Activated CD8-positive, alpha-beta memory T cell treated with anti-CD3 and anti-CD28 coated beads, Interleukin-2, amount 50 U/mL, for 1 hour (primary cell): ENCODE data around the gene SLC16A9.
"Not testable (repeated sequence)": the region's sequence is repeated elsewhere in the genome, so short reads cannot be mapped to it uniquely, and the experiment has no call there.

Experiments used
- DNase-seq: peaks from one replicate; pipeline ENCODE4 v3.0.0-alpha.2; 2020; ENCODE audit errors: extremely low read depth

Gene SLC16A9

GRCh38 chr10:59674215-59674836 is 35.3 kb downstream of the SLC16A9 start:
- no peak for DNase-seq

GRCh38 chr10:59672150-59672875 is 37.3 kb downstream of the SLC16A9 start:
- DNase-seq: no peak

DNA sequence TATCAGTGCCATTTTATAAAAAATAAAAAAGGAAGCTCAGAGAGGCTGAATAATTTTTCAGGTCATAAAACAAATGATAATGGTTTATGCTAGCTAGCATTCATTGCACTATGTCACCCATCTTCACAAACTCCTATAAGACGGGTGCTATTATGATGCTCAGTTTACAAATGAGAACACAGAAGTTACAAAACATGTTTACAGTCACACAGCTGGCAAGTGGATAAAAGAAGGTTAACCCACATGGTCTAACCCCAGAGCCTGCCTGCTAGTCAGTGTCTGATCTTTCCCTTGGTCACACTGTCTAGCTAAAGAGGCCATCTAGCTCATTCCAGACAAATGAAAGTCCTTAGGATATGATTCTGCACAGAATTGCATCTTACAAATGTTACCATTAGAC is 39.4 kb downstream of the SLC16A9 start:
- no peak for DNase-seq

DNA sequence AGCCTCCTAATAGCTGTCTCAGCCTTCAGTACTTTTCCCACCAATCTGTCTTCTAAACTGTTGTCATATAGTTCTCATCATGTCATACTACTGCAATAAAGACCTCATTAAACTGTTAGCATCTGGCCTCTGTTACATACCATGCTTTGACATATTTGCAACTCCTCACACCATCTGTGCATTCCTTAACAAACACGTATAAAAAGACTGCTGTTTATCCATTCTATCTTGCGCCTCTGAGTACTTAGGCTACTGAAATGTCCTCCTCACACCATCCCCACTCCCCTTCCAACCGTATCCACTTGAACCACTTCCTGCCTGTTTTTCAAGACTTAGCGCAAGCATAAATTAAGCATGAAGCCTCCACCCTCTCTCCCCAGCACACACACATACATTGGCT is 41.6 kb downstream of the SLC16A9 start:
- no peak for DNase-seq

GRCh38 chr10:59666310-59666709 is 43.3 kb downstream of the SLC16A9 start:
- no peak for DNase-seq

- not testable (repeated sequence) for DNase-seq
Measured at GRCh38 chr10:59663213-59663612, 46.4 kb downstream of the SLC16A9 start.

DNA sequence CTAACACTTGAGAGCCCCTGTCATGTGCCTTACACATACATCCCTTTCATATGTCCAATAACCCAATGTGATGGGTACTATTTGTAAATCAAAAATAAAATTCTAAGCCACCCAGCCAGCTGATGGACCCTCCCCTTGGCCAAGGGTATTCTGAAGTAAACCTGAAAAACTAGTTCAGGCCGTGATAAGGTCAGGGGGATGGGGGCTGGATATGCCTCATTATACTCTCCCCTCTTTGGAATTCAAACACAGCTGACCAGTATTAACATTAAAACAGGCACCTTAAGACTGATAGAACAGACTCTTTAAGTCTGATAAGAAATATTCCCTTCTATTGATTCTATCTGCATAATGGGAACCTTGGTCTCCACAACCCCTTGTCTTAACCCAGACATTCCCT is 51.9 kb downstream of the SLC16A9 start:
- no peak for DNase-seq

- no peak for DNase-seq
Measured at GRCh38 chr10:59655309-59655708, 54.3 kb downstream of the SLC16A9 start.

DNA sequence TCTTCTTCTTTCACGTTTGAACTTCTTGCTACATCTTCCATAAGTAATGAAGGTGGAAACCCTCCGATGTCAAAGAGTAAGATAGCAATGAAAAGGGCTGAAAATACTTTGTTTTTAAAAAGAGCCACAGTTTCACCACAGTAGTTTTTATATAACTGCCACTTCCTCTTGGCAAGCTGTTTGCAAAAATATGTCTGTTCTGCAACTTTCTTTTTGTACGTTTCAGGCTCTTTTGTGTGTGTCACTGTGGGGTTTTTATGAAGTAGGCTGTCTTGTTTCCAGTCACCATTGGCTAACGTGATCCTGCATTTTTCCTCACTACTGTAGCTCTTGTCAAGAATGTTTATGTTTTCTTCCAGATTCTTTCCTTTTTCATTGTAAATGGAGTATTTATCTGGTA is 55.6 kb downstream of the SLC16A9 start:
- DNase-seq: no peak

DNA sequence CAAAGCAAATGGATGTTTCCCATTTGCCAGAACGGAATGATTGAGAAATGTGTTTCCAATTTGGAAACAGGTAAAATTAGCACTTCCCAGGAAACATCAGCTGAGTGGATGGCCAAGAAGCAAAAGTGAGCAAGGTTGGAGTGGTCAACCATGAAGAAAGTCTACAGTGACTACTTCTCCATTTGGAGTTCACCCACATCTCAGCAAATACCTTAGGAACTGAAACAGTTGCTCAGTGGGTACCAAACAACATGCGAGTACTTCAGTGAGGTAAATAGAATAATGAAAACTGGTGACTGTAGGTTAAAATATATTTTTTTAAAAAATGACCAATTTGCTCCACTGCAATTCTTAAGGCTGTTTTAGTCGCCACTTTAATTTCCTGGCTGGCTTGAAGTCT is 57.7 kb downstream of the SLC16A9 start:
- DNase-seq: no peak

GRCh38 chr10:59649606-59650346 is 59.9 kb downstream of the SLC16A9 start:
- DNase-seq: no peak

DNA sequence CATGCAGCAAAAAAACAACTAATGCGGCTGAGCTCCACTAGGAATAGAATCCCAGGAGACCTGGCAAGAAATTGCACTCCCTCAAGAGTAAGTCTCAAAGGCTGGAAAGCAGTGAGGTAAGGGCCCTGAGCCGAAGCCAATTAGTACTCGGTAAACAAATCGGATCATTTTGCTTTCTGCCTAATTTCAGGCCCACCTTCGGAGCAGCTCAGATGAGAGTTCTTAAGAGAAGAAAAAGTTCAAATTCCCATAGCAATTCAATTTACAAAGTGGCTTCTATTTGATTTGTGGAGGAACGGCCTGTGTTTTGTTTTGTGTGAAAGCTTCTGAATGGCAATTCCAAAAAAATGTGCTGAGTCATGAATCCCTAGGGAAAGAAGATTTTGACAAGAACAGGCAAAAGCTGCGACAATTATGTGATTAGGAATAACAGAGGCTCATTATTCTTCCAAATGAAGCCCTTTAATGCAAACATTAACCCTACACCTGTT is 60.9 kb downstream of the SLC16A9 start:
- DNase-seq: no peak

DNA sequence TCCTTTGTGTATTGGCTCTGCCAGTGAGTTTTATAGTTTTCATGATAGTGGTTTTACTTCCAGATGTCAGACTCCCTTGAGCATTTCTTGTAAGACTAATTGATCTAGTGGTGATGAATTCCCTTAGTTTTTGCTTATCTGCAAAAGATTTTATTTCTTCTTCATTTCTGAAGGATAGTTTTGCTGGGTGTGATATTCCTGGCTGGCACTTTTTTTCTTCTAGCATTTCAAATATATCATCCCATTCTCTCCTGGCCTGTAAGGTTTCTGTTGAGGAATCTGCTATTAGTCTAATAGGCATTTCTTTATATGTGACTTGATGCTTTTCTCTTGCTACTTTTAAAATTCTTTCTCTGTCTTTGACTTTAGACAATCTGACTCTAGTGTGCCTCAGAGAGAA is 64.8 kb downstream of the SLC16A9 start:
- no peak for DNase-seq

DNA sequence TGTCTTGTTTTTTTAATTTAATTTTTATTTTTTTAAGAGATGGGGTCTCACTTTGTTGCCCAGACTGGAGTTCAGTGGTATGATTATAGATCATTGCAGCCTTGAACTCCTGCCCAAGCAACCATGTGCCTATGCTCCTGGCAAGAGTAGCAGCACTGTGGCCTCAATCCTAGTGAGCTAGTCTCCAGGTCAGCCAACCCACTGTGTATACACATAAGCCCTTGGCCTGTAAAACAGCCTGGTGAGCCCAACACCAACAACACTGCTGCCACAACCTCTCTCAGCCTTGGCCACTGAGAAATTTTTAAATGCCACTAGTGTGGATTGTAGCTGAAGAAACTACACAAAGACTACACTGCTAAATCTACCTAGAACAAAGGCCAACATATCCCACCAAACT is 68.0 kb downstream of the SLC16A9 start:
- DNase-seq: not testable (repeated sequence)

GRCh38 chr10:59635502-59636290 is 74.0 kb downstream of the SLC16A9 start:
- no peak for DNase-seq

- no peak for DNase-seq
Measured at GRCh38 chr10:59634102-59634501, 75.5 kb downstream of the SLC16A9 start.

DNA sequence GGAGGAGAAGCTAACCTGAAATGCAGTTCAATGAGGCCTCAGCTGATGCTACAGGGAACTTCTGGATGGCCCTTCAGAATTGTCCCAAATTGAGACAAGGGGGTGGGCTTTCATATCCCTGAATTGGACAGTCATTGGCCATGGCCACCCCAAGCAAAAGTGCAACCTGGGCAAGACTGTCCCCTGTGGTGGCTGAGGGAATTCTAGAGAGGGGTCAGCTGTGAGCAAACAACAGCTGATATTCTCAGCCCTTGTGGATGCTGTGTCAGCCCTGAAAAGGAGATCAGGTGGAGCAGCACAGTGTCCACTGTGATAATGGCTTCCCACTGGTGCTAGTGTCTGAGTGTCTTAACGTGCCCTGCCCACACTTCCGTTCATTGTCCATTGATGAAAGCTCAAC is 76.6 kb downstream of the SLC16A9 start:
- DNase-seq: no peak

DNA sequence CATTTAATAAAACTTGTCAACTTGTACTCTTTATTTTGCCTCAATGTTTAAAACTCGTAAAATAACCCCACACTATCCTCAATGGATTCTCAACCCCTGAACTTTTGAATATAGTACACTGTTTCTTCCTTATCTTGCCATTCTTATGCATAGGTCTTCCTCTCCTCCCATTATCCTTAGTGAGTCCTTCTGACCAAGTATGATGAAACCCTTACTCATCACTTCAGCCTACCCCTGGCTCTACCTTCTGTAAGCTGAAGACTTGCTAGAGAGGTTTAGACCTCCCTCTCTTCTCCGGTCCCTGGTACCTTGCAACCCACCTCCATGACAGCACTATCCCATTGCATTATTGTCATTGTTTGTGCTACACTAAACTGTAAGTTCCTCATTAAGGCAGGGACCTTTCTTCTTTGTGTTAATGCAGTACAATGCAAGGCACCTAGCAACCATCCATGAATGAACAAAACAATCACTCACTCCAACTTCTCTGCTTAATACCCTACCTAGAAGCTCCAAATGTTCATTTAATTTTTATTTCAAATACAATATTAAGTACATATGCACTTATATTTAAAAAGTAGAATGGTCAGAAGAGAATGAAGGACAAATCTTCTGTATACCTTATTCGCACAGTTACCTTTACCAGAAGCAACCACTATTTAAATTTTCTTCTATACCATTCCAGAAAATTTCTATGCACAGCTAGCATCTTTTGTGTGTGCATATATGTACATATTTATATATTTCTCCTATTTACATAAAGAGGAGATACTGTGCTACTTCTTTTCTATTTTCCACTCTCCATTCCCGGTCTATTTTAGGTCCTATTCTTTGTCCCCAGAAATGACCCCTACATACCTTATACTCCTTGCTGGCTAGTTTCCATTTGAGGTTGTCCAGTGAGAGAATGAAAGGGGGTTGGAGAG is 77.5 kb downstream of the SLC16A9 start:
- DNase-seq: no peak

DNA sequence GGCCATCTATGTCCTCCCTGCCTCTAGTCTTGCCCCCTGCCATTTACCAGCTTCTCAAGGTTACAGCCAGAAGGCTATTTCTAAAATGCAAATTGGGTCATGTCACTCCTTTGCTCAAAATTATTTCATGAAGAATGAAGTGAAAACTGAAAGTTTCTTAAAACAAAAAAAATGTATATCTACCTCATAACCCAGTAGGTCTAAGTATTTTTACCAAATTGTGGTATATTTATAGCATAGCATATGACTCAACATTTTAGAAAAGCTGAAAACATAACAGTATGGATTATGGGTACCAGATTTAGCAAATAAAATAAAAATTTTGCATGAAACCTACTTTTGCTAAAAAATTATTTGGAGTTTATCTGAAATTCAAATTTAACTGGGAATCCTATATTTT is 78.4 kb downstream of the SLC16A9 start:
- DNase-seq: no peak

GRCh38 chr10:59628965-59629364 is 80.7 kb downstream of the SLC16A9 start:
- no peak for DNase-seq

GRCh38 chr10:59628456-59628855 is 81.2 kb downstream of the SLC16A9 start:
- no peak for DNase-seq
